Nephron progenitor cell (in vitro differentiated cells): ENCODE measurements around the gene COP1.

Source experiments
- DNase-seq: peaks from one replicate; pipeline ENCODE4 v3.0.0; 2021
- H3K27ac Mint-ChIP-seq: 2 replicates; pipeline ENCODE4 v1.8.0; 2021; ENCODE audit warnings: mild to moderate bottlenecking, moderate library complexity, mixed read lengths
- H3K27me3 Mint-ChIP-seq: 2 replicates; pipeline ENCODE4 v1.8.0; 2021; ENCODE audit warnings: mild to moderate bottlenecking, low read depth, mixed read lengths; ENCODE audit not compliant: poor library complexity
- H3K36me3 Mint-ChIP-seq: 2 replicates; pipeline ENCODE4 v1.8.0; 2021; ENCODE audit warnings: low read depth, mixed read lengths
- H3K4me1 Mint-ChIP-seq: 2 replicates; pipeline ENCODE4 v1.8.0; 2021; ENCODE audit warnings: mixed read lengths
- H3K4me3 Mint-ChIP-seq: 2 replicates; pipeline ENCODE4 v1.8.0; 2021; ENCODE audit warnings: mild to moderate bottlenecking, moderate library complexity, mixed read lengths
- H3K9me3 Mint-ChIP-seq: 2 replicates; pipeline ENCODE4 v1.8.0; 2021; ENCODE audit warnings: mild to moderate bottlenecking, moderate library complexity, mixed read lengths
- CTCF ChIP-seq: fragments of 200-600 bp; sonication (generic); IDR thresholded peaks from 2 replicates; pipeline ENCODE4 v1.5.0; 2021; ENCODE audit warnings: antibody characterized with exemption

The COP1 gene

GRCh38 chr1:176073524-176074157 lies 133.4 kb downstream of the COP1 start:
- Mint-ChIP-seq H3K9me3 (peaks cover 34% of the 10 kb centered on the region), H3K36me3 (peaks cover 48% of the 10 kb centered on the region), H3K27ac (no peak overlapping the region), H3K4me3 (no peak overlapping the region), H3K27me3 (peaks cover 2% of the 10 kb centered on the region), H3K4me1 (peaks cover 34% of the 10 kb centered on the region)
- DNase-seq = peak; percentile 52
- peak; percentile 81 for TF ChIP-seq CTCF

GRCh38 chr1:176068901-176069300 lies 138.2 kb downstream of the COP1 start:
- peaks cover 7% of the 10 kb centered on the region for H3K27me3 Mint-ChIP-seq
- peak; percentile 40 for DNase-seq
- no peak for TF ChIP-seq CTCF
- peaks cover 55% of the 10 kb centered on the region for H3K4me1 Mint-ChIP-seq
- H3K36me3 Mint-ChIP-seq = peaks cover 41% of the 10 kb centered on the region
- no peak overlapping the region for H3K4me3 Mint-ChIP-seq
- peak overlapping the region; percentile 84 for H3K27ac Mint-ChIP-seq
- peaks cover 4% of the 10 kb centered on the region for H3K9me3 Mint-ChIP-seq

- no peak overlapping the region for H3K27ac Mint-ChIP-seq
- H3K9me3 Mint-ChIP-seq = peaks cover 4% of the 10 kb centered on the region
- no peak for DNase-seq
- H3K36me3 Mint-ChIP-seq = peaks cover 47% of the 10 kb centered on the region
- H3K27me3 Mint-ChIP-seq = peaks cover 7% of the 10 kb centered on the region
- no peak overlapping the region for H3K4me3 Mint-ChIP-seq
- TF ChIP-seq CTCF = no peak
- H3K4me1 Mint-ChIP-seq = peaks cover 51% of the 10 kb centered on the region
Measured at GRCh38 chr1:176068256-176068655, 138.8 kb downstream of the COP1 start.

GRCh38 chr1:176066709-176067108 lies 140.4 kb downstream of the COP1 start:
- H3K9me3 Mint-ChIP-seq = peaks cover 4% of the 10 kb centered on the region
- H3K27ac Mint-ChIP-seq = no peak overlapping the region
- H3K27me3 Mint-ChIP-seq = peaks cover 7% of the 10 kb centered on the region
- H3K4me3 Mint-ChIP-seq = no peak overlapping the region
- no peak for TF ChIP-seq CTCF
- peaks cover 54% of the 10 kb centered on the region for H3K36me3 Mint-ChIP-seq
- H3K4me1 Mint-ChIP-seq = peaks cover 50% of the 10 kb centered on the region
- no peak for DNase-seq

GRCh38 chr1:176058686-176059085 lies 148.4 kb downstream of the COP1 start:
- H3K27ac Mint-ChIP-seq = peak overlapping the region; percentile 26
- H3K4me1 Mint-ChIP-seq = peaks cover 20% of the 10 kb centered on the region
- no peaks in the 10 kb centered on the region for H3K27me3 Mint-ChIP-seq
- peak overlapping the region; percentile 60 for H3K4me3 Mint-ChIP-seq
- TF ChIP-seq CTCF = no peak
- peak; percentile 11 for DNase-seq
- H3K9me3 Mint-ChIP-seq = peaks cover 10% of the 10 kb centered on the region
- H3K36me3 Mint-ChIP-seq = peaks cover 28% of the 10 kb centered on the region

GRCh38 chr1:176056312-176056711 lies 150.8 kb downstream of the COP1 start:
- H3K36me3 Mint-ChIP-seq = peaks cover 13% of the 10 kb centered on the region
- H3K27ac Mint-ChIP-seq = no peak overlapping the region
- no peak for DNase-seq
- no peak overlapping the region for H3K4me3 Mint-ChIP-seq
- TF ChIP-seq CTCF = no peak
- H3K27me3 Mint-ChIP-seq = no peaks in the 10 kb centered on the region
- H3K9me3 Mint-ChIP-seq = peaks cover 10% of the 10 kb centered on the region
- H3K4me1 Mint-ChIP-seq = peaks cover 20% of the 10 kb centered on the region
